HUES48 (cell line): ENCODE results near the gene NELFA.

Experiments
- H3K27ac ChIP-seq: one replicate; pipeline ENCODE4 v1.7.0; 2013; ENCODE audit warnings: low read depth, low read length, inconsistent platforms
- H3K27me3 ChIP-seq: 2 replicates; pipeline ENCODE4 v1.6.1; 2013; ENCODE audit warnings: mild to moderate bottlenecking, low read length; ENCODE audit not compliant: control insufficient read depth, insufficient read depth
- H3K36me3 ChIP-seq: 2 replicates; pipeline ENCODE4 v1.6.1; 2013; ENCODE audit warnings: low read length; ENCODE audit not compliant: control insufficient read depth, insufficient read depth
- H3K4me1 ChIP-seq: 2 replicates; pipeline ENCODE4 v1.6.1; 2013; ENCODE audit warnings: mild to moderate bottlenecking, low read length; ENCODE audit not compliant: control insufficient read depth, insufficient read depth
- H3K4me3 ChIP-seq: 2 replicates; pipeline ENCODE4 v1.5.1; 2013; ENCODE audit warnings: mild to moderate bottlenecking, low read depth, low read length
- H3K9ac ChIP-seq: 2 replicates; pipeline ENCODE4 v1.6.1; 2013; ENCODE audit warnings: mild to moderate bottlenecking, low read depth, low read length, moderate library complexity
- H3K9me3 ChIP-seq: 2 replicates; pipeline ENCODE4 v1.6.1; 2013; ENCODE audit warnings: low read length; ENCODE audit not compliant: control insufficient read depth, insufficient read depth

NELFA gene

GRCh38 chr4:1940566-1940965, 68.2 kb downstream of the NELFA start:
- Histone ChIP-seq H3K4me1 (no peaks in the 10 kb centered on the region), H3K4me3 (no peak overlapping the region), H3K27ac (no peak overlapping the region), H3K27me3 (no peaks in the 10 kb centered on the region), H3K36me3 (peaks cover 75% of the 10 kb centered on the region), H3K9me3 (no peaks in the 10 kb centered on the region), H3K9ac (no peak overlapping the region)

- Histone ChIP-seq H3K27me3 (no peaks in the 10 kb centered on the region), H3K4me3 (no peak overlapping the region), H3K27ac (no peak overlapping the region), H3K9me3 (no peaks in the 10 kb centered on the region), H3K9ac (no peak overlapping the region), H3K4me1 (no peaks in the 10 kb centered on the region), H3K36me3 (peaks cover 79% of the 10 kb centered on the region)
These were observed 68.9 kb downstream of the NELFA start for GRCh38 chr4:1939664-1940509.

GRCh38 chr4:1938027-1938426, 70.7 kb downstream of the NELFA start:
- Histone ChIP-seq H3K4me3 (no peak overlapping the region), H3K4me1 (no peaks in the 10 kb centered on the region), H3K27me3 (no peaks in the 10 kb centered on the region), H3K9ac (no peak overlapping the region), H3K36me3 (peaks cover 68% of the 10 kb centered on the region), H3K27ac (no peak overlapping the region), H3K9me3 (no peaks in the 10 kb centered on the region)

- Histone ChIP-seq H3K9ac (no peak overlapping the region), H3K27ac (no peak overlapping the region), H3K9me3 (no peaks in the 10 kb centered on the region), H3K36me3 (peaks cover 68% of the 10 kb centered on the region), H3K4me3 (no peak overlapping the region), H3K4me1 (no peaks in the 10 kb centered on the region), H3K27me3 (no peaks in the 10 kb centered on the region)
These were observed 71.2 kb downstream of the NELFA start for GRCh38 chr4:1937550-1937949.

- Histone ChIP-seq H3K27ac (no peak overlapping the region), H3K27me3 (no peaks in the 10 kb centered on the region), H3K9ac (no peak overlapping the region), H3K9me3 (no peaks in the 10 kb centered on the region), H3K4me1 (no peaks in the 10 kb centered on the region), H3K36me3 (peaks cover 55% of the 10 kb centered on the region), H3K4me3 (no peak overlapping the region)
These were observed 75.1 kb downstream of the NELFA start for GRCh38 chr4:1933700-1934099.

- H3K36me3 ChIP-seq, result peaks cover 54% of the 10 kb centered on the region
These were observed 76.0 kb downstream of the NELFA start for GRCh38 chr4:1932736-1933135.

More at GRCh38 chr4:1932736-1933135, 76.0 kb downstream of the NELFA start:
- H3K27ac ChIP-seq, result no peak overlapping the region
- H3K4me3 ChIP-seq, result no peak overlapping the region
- H3K4me1 ChIP-seq, result no peaks in the 10 kb centered on the region
- no peaks in the 10 kb centered on the region for H3K9me3 ChIP-seq
- H3K27me3 ChIP-seq, result no peaks in the 10 kb centered on the region
- H3K9ac ChIP-seq, result no peak overlapping the region
